Stimulated activated CD4-positive, alpha-beta T cell treated with anti-CD3 and anti-CD28 coated beads, Interleukin-4, amount 100 ng/mL, for 1 hour (primary cell): ENCODE data around the gene TRIM45.
A peak's percentile ranks its signal among the peaks of the same experiment; 100 is the strongest.
"Not testable (repeated sequence)": the region's sequence is repeated elsewhere in the genome, so short reads cannot be mapped to it uniquely, and the experiment has no call there.

Experiments
- DNase-seq: peaks from one replicate; pipeline ENCODE4 v3.0.0-alpha.2; 2020

The TRIM45 gene, protein sequence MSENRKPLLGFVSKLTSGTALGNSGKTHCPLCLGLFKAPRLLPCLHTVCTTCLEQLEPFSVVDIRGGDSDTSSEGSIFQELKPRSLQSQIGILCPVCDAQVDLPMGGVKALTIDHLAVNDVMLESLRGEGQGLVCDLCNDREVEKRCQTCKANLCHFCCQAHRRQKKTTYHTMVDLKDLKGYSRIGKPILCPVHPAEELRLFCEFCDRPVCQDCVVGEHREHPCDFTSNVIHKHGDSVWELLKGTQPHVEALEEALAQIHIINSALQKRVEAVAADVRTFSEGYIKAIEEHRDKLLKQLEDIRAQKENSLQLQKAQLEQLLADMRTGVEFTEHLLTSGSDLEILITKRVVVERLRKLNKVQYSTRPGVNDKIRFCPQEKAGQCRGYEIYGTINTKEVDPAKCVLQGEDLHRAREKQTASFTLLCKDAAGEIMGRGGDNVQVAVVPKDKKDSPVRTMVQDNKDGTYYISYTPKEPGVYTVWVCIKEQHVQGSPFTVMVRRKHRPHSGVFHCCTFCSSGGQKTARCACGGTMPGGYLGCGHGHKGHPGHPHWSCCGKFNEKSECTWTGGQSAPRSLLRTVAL

DNA sequence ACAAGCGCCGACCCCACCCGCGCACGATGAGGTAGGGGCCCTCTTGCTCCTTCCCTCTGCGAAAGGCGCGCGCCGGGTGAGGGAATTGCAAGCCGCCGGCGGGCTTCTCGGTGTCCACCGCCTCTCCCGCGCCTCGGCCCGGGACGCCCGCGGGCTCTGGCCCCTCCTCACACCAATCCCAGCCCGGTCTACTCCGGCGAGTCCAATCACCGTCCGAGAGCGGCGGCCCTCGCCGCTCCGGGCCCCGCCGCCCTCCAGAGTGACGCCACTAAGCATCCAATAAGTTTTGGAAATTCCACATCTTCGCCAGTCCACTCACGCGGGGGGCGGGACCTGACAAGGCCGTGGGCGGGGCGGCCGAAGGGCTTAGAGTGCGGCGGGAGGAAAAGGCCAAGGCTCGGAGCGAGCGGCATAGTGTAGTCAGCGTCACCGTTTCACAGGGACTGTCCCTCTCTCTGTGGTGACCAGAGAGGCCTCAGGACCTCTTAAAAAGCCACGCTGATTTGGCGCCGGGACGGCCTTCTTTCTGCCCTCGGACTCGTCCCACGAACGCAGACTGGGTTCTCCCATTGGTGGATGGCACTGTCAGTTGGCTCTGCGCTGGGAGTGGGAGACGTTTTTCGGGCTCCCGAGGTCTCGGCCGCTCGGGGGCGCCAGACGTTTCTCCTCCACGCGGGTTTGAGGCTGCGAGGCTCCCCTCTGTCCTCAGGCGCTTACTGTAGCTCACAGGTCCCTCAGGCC is at the start of gene TRIM45:
TRIM45 (minus strand) TSS at position 161 of the 741 bp plus-strand sequence. CDS start 548 bp downstream, outside the sequence.
- DNase-seq: peak; percentile 82

DNA sequence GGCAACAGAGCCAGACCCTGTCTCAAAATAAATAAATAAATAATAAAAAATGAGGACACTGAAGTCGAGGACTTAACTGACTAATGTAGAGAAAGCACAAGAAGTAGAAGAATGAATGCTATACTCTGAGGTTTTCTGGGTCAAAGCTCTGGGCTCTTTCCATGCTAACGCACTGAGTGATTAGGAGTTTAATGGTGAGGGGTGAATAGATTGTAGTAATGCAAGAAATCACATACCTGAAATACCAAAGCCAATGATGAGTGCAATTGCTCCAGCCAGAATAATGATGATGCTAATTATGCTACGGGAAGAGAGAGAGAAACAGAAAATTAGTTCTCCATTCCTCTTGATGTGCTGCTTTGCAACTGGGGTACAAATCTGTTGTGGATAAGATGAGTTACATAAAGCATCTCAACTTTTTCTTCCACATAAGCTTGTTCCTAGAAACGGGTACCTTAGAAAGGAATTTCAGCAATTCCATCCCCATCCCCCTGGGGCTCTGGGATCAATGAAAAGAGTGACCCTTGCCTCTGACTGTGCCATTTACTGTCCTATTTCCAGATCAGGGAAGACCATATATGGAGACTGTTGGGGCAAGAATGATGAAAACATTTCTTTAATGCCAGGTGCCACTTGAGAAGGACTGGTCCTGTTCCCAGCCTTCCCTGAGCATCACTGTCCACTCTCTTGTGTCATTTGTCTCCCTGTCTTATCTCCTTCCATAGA is 48.5 kb upstream of the TRIM45 start:
- DNase-seq: no peak

DNA sequence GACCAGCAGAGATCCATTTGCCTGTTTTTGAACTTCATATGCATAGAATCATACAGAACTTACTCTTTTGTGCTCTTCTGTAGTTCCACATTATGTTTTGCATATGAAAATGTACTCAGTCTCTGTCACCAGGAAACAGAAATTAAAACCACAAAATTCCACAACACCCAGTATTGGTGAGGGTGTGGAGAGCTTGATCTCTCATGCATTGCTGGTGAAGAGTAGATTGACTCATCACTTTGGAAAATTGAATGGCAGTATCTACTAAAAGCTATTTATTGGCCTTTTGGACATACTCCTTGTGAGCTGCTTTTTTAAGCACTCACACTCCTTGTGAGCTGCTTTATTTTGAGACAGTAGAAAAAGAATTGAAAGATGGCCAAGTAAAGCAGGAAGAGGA is 45.9 kb upstream of the TRIM45 start:
- no peak for DNase-seq

- DNase-seq: no peak
Measured at GRCh38 chr1:117166076-117166475, 44.5 kb upstream of the TRIM45 start.

- no peak for DNase-seq
Measured at GRCh38 chr1:117164209-117164608, 42.7 kb upstream of the TRIM45 start.

DNA sequence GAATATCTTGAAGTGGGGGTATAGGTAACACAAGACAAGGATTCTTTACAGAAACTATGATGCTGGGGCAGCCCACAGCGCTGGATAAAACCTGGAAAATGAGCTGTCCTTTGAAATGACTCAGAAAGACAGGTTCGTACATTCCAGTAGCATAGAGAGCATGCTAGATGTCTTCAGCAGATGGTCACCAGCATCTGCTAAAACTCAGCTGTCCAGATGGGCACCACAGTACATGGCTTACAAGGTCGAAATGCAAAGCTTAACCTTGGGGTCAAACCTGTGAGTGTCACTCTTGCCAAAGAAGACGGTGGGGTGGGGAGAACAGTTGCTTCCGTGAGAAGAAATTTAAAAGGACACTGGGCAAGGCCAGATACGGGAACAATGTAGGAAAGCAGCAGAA is 41.3 kb upstream of the TRIM45 start:
- no peak for DNase-seq

GRCh38 chr1:117161887-117162286 is 40.3 kb upstream of the TRIM45 start:
- DNase-seq: no peak

GRCh38 chr1:117151305-117151704 is 29.8 kb upstream of the TRIM45 start:
- not testable (repeated sequence) for DNase-seq

DNA sequence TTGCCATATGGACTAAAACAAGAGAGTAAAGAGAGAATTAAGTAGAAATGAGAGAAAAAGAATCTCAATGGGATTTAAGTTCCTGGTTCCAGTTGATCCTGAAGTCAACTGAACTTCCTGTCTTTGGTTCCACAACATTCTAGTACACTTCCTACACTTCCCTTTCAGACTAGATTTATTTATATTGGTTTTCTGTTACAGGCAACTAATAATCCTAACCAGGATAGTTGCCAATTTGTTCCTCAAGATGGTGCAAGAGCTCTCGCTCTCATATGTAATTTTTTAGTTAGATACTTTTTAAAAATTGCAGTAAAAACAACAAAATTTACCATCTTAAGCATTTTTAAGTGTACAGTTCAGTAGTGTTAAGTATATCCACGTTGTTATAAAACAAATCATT is 28.8 kb upstream of the TRIM45 start:
- DNase-seq: no peak

GRCh38 chr1:117147856-117148588 is 26.5 kb upstream of the TRIM45 start:
- DNase-seq: no peak

DNA sequence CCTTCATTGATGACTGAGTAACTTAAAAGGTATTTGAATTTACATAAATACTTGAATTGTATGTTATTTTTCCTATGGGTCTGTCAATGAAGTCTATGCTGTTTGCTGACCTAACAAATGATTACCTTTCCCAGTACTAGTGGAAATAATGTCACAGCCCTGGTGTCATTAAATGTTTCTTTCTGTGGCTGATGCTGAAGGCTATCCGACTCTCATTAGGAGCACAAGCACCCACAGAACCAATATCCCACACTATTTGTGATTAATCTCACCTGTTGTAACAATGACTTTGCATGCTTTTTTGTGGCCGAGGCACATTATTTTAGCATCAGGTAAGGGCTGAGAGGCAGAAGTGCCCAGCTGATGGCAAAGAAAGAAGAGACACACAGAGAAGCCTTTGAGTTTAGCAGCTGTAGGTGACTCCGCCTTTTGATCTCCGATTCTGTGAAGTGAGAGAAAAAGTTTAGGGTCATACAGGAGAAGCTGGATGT is 25.8 kb upstream of the TRIM45 start:
- no peak for DNase-seq

- no peak for DNase-seq
Measured at GRCh38 chr1:117146575-117147340, 25.2 kb upstream of the TRIM45 start.

- DNase-seq: no peak
Measured at GRCh38 chr1:117146072-117146471, 24.5 kb upstream of the TRIM45 start.

- DNase-seq: no peak
Measured at GRCh38 chr1:117143871-117144270, 22.3 kb upstream of the TRIM45 start.

DNA sequence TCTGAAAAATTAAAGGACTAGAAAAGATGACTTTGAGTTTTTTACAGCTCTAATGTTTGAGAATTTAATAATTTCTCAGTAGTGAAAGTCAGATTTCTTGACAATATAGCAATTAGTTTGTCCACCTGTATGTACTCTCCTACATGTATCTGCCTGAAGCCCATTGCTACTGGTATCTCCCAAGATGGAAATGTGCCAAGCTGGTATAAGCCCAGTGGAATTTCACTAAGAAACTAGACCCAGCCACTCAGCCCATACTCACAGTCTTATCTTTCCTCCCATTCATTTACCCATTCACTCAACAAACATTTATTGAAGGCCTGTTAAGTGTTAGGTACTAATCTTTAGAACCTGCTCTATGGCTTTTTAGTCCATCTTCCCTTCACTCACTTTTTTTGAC is 21.6 kb upstream of the TRIM45 start:
- no peak for DNase-seq

GRCh38 chr1:117142200-117142599 is 20.7 kb upstream of the TRIM45 start:
- DNase-seq: no peak

- no peak for DNase-seq
Measured at GRCh38 chr1:117138561-117138960, 17.0 kb upstream of the TRIM45 start.

DNA sequence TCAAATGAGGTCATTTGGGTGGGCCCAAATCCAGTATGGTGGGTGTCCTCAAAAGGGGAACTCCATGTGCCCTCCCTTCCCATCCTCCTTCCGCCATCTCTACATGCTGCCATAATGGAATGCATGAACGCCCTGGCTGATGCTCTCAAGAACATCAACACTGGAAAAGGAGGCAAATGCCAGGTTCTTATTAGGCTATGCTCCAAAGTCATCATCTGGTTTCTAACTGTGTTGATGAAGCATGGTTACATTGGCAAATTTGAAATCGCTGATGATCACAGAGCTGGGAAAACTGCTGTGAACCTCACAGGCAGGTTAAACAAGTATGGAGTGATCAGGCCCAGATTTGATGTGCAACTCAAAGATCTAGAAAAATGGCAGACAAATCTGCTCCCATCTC is 16.6 kb upstream of the TRIM45 start:
- no peak for DNase-seq

- DNase-seq: no peak
Measured at GRCh38 chr1:117137281-117137855, 15.8 kb upstream of the TRIM45 start.

DNA sequence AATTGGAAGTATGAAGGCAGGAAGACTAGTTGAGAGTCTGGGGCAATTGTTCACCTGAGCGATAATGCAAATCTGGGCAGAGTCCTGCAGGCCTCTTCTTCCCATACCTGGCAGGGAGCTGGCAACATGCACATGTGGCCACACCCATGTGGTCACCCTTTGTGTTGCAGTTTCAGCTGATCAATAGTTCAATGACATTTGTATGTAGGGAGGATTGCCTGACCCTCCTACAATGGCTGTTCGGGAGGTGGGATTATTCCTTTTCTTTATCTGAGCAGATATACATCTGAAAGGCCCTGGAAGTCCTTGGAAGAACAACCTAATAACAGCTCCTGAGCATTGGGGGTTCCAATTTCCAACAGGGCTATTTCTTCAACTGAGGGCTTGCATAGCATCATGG is 15.2 kb upstream of the TRIM45 start:
- no peak for DNase-seq

- DNase-seq: no peak
Measured at GRCh38 chr1:117135329-117135728, 13.8 kb upstream of the TRIM45 start.
